Astrocyte (in vitro differentiated cells and primary cell): Measurements from ENCODE around the gene KCNA2. TPM values are rescaled to one million over a fixed set of nuclear protein-coding genes. Genes with fewer than 3 reads are reported as not detected.
A peak's percentile ranks its signal among the peaks of the same experiment; 100 is the strongest.

Experiments
- DNase-seq: peaks from one replicate; pipeline ENCODE4 v3.0.0-alpha.2; 2010; ENCODE audit warnings: low read depth
- FAIRE-seq: peaks from 2 replicates; lab custom pipeline; 2011; peaks lifted over from hg19 to GRCh38; lab: Jason Lieb, UNC
- H2AFZ ChIP-seq: 2 replicates; pipeline ENCODE4 v1.6.0; 2012; ENCODE audit warnings: low read depth, low read length, inconsistent platforms
- H3K27ac ChIP-seq: 2 replicates; pipeline ENCODE4 v1.5.1; 2011; ENCODE audit warnings: low read depth, low read length, inconsistent platforms
- H3K27me3 ChIP-seq: 2 replicates; pipeline ENCODE4 v1.6.0; 2011; ENCODE audit warnings: low read length, inconsistent platforms; ENCODE audit not compliant: insufficient read depth
- H3K36me3 ChIP-seq: 2 replicates; pipeline ENCODE4 v1.5.1; 2011; ENCODE audit warnings: low read length, inconsistent platforms; ENCODE audit not compliant: insufficient read depth
- H3K4me1 ChIP-seq: 2 replicates; pipeline ENCODE4 v1.5.1; 2011; ENCODE audit warnings: low read length, inconsistent platforms; ENCODE audit not compliant: insufficient read depth
- H3K4me2 ChIP-seq: 2 replicates; pipeline ENCODE4 v1.6.0; 2012; ENCODE audit warnings: low read length, inconsistent platforms
- H3K4me3 ChIP-seq: 2 replicates; pipeline ENCODE4 v1.5.1; 2011; ENCODE audit warnings: low read depth, mild to moderate bottlenecking, low read length, inconsistent platforms; ENCODE audit not compliant: insufficient read depth
- H3K79me2 ChIP-seq: 2 replicates; pipeline ENCODE4 v1.6.0; 2012; ENCODE audit warnings: mild to moderate bottlenecking, low read length, inconsistent platforms; ENCODE audit not compliant: insufficient read depth
- H3K9ac ChIP-seq: 2 replicates; pipeline ENCODE4 v1.6.0; 2012; ENCODE audit warnings: mild to moderate bottlenecking, low read length, inconsistent platforms
- H3K9me3 ChIP-seq: 2 replicates; pipeline ENCODE4 v1.5.1; 2012; ENCODE audit warnings: low read depth, mild to moderate bottlenecking, low read length, inconsistent platforms; ENCODE audit not compliant: insufficient read depth
- H4K20me1 ChIP-seq: 2 replicates; pipeline ENCODE4 v1.6.0; 2012; ENCODE audit warnings: low read length, inconsistent platforms; ENCODE audit not compliant: insufficient read depth
- H3K27ac Mint-ChIP-seq: one replicate; pipeline ENCODE4 v1.8.0; 2021; ENCODE audit warnings: mild to moderate bottlenecking, mixed read lengths; ENCODE audit not compliant: unreplicated experiment
- H3K27me3 Mint-ChIP-seq: one replicate; pipeline ENCODE4 v1.8.0; 2021; ENCODE audit warnings: low read depth, mixed read lengths; ENCODE audit not compliant: unreplicated experiment
- H3K36me3 Mint-ChIP-seq: one replicate; pipeline ENCODE4 v1.8.0; 2021; ENCODE audit warnings: low read depth, mixed read lengths; ENCODE audit not compliant: unreplicated experiment
- H3K4me1 Mint-ChIP-seq: one replicate; pipeline ENCODE4 v1.8.0; 2021; ENCODE audit warnings: low read depth, mixed read lengths; ENCODE audit not compliant: unreplicated experiment
- H3K4me3 Mint-ChIP-seq: one replicate; pipeline ENCODE4 v1.8.0; 2021; ENCODE audit warnings: mild to moderate bottlenecking, moderate library complexity, mixed read lengths; ENCODE audit not compliant: unreplicated experiment
- H3K9me3 Mint-ChIP-seq: one replicate; pipeline ENCODE4 v1.8.0; 2021; ENCODE audit warnings: mild to moderate bottlenecking, mixed read lengths; ENCODE audit not compliant: unreplicated experiment
- EZH2 ChIP-seq: IDR thresholded peaks from 2 replicates; pipeline ENCODE4 v1.6.1; 2012; ENCODE audit warnings: mild to moderate bottlenecking, low read length, inconsistent platforms; ENCODE audit not compliant: insufficient read depth
- total RNA-seq: library from RNA; stranded (reverse); gene quantifications from 2 replicates; pipeline ENCODE4 v1.2.1, GENCODE V29; 2021
- TF ChIP-seq, protein P1 (sequence below): IDR thresholded peaks from 2 replicates; pipeline ENCODE4 v1.5.1; 2011; ENCODE audit warnings: low read depth, mild to moderate bottlenecking, inconsistent platforms, low read length, moderate library complexity; ENCODE audit not compliant: insufficient read depth

Gene KCNA2
- total RNA-seq, 1 donor from 2014 or later = 0.57 TPM

DNA sequence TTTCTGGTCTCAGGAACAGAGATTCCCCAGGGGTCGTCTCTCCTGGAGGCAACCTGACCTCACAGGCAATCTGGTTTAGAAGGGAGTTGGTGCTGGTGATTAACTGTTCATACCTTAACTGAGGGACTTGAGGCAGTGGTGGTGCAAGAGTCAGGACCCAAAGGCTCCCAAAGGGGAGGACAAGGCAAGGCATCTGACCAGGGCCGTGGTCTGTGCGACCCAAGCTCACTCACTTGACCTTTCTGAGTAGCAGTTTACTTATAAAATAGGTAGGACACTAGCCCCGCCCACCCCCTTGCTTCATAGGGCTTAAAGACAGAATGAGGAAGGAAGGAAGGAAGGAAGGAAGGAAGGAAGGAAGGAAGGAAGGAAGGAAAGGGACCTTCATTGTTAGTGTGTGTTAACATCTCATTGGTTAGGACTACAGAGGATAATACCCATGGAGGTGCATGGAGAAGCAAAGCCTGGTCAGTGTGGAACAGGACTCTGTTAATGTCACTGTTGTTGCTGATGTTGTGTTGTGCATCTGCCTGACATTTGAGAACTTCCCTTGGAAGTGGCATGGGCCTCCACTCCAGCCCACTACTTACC lies 4.6 kb upstream of the KCNA2 start:
- Mint-ChIP-seq H3K4me3 (no peak overlapping the region), H3K36me3 (no peaks in the 10 kb centered on the region), H3K27ac (no peak overlapping the region), H3K4me1 (peaks cover 7% of the 10 kb centered on the region), H3K9me3 (peaks cover 3% of the 10 kb centered on the region), H3K27me3 (peaks cover 80% of the 10 kb centered on the region)
- Histone ChIP-seq H3K9me3 (no peaks in the 10 kb centered on the region), H3K27ac (no peak overlapping the region), H3K36me3 (no peaks in the 10 kb centered on the region), H3K4me3 (no peak overlapping the region), H3K4me2 (no peak overlapping the region), H3K79me2 (no peaks in the 10 kb centered on the region), H3K27me3 (peaks cover 49% of the 10 kb centered on the region), H2AFZ (no peak overlapping the region), H3K9ac (no peak overlapping the region), H3K4me1 (peaks cover 8% of the 10 kb centered on the region), H4K20me1 (no peaks in the 10 kb centered on the region)
- TF ChIP-seq EZH2 = no peak
- TF ChIP-seq, protein P1, sequence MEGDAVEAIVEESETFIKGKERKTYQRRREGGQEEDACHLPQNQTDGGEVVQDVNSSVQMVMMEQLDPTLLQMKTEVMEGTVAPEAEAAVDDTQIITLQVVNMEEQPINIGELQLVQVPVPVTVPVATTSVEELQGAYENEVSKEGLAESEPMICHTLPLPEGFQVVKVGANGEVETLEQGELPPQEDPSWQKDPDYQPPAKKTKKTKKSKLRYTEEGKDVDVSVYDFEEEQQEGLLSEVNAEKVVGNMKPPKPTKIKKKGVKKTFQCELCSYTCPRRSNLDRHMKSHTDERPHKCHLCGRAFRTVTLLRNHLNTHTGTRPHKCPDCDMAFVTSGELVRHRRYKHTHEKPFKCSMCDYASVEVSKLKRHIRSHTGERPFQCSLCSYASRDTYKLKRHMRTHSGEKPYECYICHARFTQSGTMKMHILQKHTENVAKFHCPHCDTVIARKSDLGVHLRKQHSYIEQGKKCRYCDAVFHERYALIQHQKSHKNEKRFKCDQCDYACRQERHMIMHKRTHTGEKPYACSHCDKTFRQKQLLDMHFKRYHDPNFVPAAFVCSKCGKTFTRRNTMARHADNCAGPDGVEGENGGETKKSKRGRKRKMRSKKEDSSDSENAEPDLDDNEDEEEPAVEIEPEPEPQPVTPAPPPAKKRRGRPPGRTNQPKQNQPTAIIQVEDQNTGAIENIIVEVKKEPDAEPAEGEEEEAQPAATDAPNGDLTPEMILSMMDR = no peak
- FAIRE-seq = no peak
- no peak for DNase-seq

DNA sequence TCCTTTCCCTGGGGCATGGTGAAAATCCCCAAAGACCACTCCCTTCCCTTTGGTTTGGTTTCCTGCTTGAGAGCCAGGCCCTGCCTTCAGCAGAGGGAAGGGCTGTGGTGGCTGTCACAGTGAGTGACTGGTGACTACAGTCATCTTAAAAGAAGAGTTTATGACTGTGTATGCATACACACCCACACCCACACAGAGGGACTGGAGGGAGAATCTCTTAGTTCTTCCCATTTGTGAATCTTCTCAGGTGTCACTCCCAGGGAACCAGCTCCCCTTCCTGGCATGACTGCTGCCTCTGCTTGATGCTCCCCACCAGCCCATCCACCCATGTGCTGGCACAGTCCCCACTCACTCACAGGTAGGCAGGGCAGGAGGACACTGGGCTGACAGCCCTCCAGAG lies 3.9 kb upstream of the KCNA2 start:
- Histone ChIP-seq H3K27ac (no peak overlapping the region), H3K9me3 (no peaks in the 10 kb centered on the region), H3K36me3 (no peaks in the 10 kb centered on the region), H3K79me2 (no peaks in the 10 kb centered on the region), H3K4me2 (no peak overlapping the region), H3K4me1 (peaks cover 8% of the 10 kb centered on the region), H2AFZ (no peak overlapping the region), H3K9ac (no peak overlapping the region), H4K20me1 (no peaks in the 10 kb centered on the region), H3K4me3 (no peak overlapping the region), H3K27me3 (peaks cover 56% of the 10 kb centered on the region)
- DNase-seq = no peak
- no peak overlapping the region for H3K4me3 Mint-ChIP-seq
- H3K36me3 Mint-ChIP-seq = no peaks in the 10 kb centered on the region
- FAIRE-seq = no peak
- H3K4me1 Mint-ChIP-seq = peaks cover 9% of the 10 kb centered on the region
- H3K27ac Mint-ChIP-seq = no peak overlapping the region
- TF ChIP-seq, protein P1 = no peak
- TF ChIP-seq EZH2 = no peak
- peaks cover 3% of the 10 kb centered on the region for H3K9me3 Mint-ChIP-seq
- H3K27me3 Mint-ChIP-seq = peaks cover 78% of the 10 kb centered on the region

DNA sequence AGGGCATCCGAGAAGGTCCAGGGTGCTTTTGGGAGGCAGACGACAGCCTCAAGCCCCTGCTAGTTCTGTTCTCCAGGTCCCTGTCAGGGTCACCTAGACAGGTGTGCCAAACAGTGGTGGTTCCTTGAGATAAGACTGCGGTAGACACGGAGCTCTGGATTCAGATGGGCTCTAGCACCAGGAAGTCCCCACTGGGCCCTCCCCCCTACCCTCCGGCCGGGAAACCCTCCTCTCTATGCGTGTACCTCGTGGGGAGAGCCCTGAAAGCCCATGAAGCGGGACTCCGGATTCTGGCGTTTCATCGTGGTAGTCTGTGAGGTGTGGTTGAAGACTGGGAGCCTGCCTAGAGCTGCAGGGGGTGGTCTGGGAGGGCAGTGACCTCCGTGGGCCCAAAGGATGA lies 2.1 kb upstream of the KCNA2 start:
- Histone ChIP-seq H3K79me2 (no peaks in the 10 kb centered on the region), H3K27ac (no peak overlapping the region), H3K4me2 (no peak overlapping the region), H3K9ac (no peak overlapping the region), H3K9me3 (no peaks in the 10 kb centered on the region), H3K4me1 (peaks cover 8% of the 10 kb centered on the region), H3K27me3 (peaks cover 58% of the 10 kb centered on the region), H3K36me3 (no peaks in the 10 kb centered on the region), H3K4me3 (no peak overlapping the region), H4K20me1 (no peaks in the 10 kb centered on the region), H2AFZ (no peak overlapping the region)
- Mint-ChIP-seq H3K4me1 (peaks cover 9% of the 10 kb centered on the region), H3K27me3 (peaks cover 75% of the 10 kb centered on the region), H3K4me3 (peak overlapping the region; percentile 8), H3K27ac (no peak overlapping the region), H3K9me3 (peaks cover 4% of the 10 kb centered on the region), H3K36me3 (no peaks in the 10 kb centered on the region)
- DNase-seq = no peak
- FAIRE-seq = no peak
- TF ChIP-seq, protein P1 = no peak
- no peak for TF ChIP-seq EZH2
